HCEC 1CT (cell line): ENCODE results near the gene TMEM121B.
A peak's percentile ranks its signal among the peaks of the same experiment; 100 is the strongest.

Experiments used
- DNase-seq: peaks from one replicate; pipeline ENCODE4 v3.0.0-alpha.2; 2017

The TMEM121B gene

DNA sequence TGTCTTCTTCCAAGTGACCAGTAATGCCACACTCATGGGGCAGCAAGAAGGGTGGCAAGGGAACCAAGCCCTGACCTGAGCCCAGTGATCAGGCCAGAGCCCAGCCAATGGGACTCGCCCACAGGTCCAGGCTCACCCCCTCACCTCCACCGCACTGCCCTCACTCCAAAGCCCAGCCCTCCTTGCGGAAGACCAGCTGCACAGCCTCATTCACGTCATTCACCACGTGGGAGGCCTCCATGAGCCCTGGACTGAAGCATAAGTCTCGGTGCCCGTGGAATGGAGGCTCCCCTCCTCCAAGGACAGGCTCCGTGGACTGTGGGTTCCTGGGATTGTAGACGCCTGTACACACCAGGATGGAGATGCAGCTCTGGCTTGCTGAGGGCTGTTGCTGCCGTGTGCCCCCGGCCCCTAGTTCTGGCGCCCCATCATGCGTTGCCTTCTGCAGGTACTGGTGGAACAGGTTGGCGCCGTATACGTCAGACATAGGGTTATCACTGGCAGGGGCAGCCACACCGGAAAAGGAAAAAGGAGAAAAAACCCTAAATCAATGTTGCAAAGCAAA is 16.8 kb upstream of the TMEM121B start:
- DNase-seq: no peak

GRCh38 chr22:17137170-17137569 is 16.0 kb upstream of the TMEM121B start:
- DNase-seq: no peak

DNA sequence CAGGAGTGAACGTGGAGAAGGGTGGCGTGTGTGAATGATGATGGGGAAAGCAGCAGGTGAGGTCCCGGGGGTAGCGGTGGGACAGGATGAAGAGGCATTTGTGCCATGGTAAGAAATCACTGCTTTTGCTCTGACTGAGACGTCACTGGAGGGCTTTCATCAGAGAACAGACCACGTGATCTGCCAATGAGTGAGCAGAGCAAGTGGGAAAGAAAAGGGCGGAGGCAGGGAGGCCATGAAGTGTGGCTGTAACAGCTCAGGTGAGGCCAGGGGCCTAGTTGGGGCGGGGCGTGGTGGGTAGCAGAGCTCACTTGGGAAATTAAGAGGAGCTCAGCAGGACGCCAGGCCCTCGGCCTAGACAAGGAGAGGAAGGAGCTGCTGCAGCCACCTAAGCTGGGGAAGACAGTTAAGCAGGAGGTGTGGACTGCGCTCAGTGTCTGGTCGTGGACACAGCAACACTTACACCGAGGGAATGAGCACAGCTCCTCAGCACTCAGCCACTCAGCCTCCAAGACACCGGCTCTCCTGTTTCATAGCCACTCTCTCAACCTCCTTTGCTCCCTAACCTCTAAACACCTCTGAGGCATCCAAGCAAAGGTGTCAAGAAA is 14.1 kb upstream of the TMEM121B start:
- no peak for DNase-seq

DNA sequence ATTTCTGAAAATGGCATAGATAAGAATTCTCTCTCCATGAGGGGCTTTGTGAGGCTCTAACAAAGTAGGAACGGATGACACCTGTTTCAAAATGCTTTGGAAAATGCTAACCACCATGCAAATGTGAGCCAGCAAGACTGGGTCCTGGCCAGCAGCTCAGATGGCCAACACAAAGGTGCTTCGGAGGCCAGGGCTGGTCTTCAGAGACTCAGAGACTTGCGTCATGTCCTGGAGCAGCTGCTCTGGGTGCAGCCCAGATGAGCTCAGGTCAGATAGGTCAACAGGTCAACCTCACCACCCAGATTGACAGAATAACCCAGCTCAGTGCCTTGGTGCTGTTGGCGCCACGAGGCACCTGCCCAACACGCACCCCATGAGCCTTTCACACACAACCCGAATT is 12.0 kb upstream of the TMEM121B start:
- no peak for DNase-seq

GRCh38 chr22:17132112-17132511 is 11.0 kb upstream of the TMEM121B start:
- DNase-seq: no peak

DNA sequence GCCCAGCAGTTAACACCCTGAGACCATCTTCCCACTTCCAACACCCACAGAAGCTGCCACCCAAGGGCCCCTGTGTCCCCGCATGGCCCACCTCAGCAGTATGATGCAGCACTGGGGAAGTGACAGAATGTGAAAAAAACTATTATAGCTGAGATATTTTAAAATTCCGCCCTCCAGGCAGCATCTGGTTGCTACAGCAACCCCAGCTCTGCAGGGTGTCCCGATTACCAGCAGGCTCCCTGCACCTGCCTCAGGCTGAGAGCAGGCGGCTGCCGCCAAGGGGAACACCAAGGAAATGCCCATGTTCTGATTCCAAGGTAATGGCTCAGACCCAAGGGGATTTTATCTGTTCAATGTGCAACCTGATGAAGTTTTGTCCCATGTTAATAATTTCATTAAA is 10.5 kb upstream of the TMEM121B start:
- no peak for DNase-seq

- DNase-seq: peak; percentile 47
These were observed 9.0 kb upstream of the TMEM121B start for GRCh38 chr22:17130199-17130598.

DNA sequence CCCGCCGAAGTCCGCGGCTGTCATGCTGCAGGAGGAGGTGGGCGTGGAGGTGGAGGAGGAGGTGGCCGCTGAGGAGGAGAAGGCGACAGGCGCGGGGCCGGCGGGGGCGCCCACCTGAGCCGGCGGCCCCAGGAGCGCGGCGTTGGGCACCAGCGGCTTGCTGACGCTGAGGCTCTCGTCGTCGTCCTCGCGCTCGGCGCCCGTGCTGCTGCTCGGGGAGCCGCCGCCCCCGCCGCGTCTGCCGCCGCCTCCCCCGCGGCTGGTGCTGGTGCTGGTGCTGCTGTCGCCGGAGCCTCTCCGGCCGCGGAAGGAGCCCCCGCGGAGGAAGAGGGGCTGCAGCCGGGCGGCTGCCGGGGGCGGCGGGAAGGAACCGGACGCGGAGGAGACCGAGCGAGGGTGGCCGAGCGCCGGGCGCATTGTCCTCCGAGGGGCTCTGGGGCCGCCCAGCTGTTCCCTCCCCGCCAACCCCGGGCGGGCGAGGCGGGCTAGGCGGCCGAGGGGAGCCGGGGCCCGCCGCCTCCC is 388 bp downstream of the TMEM121B start:
- no peak for DNase-seq

DNA sequence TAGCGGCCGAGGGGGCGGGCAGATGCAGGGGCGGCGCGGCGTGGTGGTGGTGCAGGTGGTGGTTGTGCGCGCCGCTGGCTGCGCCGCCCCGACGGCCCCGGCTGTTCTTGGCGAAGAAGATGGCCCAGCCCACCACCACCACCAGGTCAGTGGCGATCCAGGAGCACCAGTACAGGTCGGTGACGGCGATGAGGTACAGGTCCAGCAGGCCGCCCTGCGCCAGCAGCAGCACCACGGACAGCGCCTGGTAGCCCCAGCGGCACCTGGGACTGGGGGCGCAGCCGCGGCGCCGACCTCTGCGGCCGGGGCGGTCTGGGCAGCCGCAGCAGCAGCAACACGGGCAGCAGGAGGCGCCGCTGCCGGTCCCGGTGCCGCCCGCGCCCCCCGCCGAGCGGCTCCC is 879 bp downstream of the TMEM121B start:
- DNase-seq: no peak

DNA sequence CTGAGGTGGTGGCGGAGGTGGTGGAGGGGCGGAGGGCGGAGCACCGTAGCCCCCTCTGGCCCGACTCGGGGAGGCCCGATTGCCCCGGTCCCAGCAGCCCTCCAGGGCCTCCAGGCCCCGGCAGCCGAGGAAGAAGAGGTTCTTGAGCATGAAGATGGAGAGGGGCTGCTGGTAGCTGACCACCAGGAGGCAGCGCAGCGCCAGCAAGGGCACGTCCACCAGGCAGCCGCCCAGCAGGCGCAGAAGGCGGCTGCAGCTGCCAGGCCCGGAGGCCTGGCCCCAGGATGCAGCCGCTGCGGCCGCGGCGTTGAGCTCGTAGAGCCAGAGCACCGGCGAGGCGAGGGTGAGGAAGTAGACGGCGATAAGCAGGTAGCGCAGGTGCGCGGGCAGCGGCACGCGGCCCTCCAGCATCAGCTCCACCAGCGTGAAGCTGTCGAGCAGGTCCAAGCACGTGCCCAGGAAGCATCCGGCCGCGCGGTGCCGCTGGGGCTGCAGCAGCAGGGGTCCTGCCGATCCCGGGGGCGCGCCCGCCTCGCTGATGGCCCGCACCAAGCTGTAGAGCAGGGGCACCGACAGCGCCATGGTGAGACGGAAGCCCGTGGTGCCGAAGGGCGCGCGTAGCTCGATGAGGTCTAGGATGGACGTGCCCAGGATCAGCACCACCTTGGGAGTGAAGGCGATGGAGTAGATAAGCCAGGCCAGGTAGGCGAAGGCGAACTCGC is 1.5 kb downstream of the TMEM121B start:
- DNase-seq: peak; percentile 13

DNA sequence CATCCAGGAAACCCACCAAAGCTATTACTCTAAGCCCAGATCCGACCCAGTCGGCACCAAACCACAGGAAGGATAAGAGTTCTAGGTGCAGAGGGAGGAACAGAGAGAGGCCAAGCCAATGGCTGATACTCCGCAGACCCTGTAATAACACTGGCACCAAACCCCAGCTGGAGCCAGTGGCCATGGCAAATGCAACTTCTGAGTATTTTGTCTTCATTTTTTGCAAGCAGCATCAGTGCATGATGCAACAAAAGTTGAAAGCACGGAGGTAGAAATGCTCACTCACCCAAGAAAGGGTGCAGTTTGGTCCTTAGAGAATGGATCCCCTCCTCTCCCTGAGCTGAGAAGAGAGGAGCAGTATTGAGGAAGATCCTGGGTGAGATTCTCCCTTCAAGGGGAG is 2.8 kb downstream of the TMEM121B start:
- DNase-seq: no peak

DNA sequence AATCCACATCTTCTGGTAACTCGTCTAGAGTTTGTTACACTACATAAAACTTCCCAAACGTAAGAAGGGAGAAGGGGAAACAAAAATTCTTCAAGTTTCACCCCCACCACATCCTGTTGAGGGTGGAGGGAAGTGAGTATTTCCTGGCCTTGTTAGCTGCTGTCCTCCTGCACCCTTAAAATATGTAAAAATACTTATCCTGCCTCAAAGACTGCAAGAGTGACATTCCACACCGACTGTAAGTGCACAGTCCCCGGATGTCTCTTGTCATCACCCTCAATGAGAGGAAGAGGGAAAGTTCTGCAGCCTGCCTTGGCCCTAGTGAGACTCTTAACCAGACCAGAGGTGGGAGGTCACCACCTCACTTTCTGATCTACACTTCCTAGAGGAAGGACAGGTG is 3.3 kb downstream of the TMEM121B start:
- DNase-seq: no peak

DNA sequence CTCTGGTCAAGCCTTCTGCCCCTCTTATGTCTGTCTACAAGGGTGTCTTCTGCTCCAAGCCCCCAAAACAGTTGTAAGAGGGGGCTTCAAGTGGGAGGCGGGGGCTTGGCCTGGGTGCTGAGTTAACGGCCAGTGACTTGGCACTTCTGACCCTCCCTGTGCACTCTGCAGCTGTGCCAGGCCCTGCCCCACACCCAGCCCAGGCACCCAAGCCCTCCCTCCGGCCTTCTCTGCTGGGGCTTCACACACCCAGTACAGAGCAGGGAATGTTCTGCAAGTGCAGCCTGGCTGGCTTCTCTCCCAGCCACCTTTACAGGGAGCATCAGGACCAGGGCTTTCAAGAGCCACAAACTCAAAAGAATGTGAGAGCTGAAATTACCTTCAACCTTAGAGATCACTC is 3.8 kb downstream of the TMEM121B start:
- no peak for DNase-seq

GRCh38 chr22:17116572-17117330 is 4.4 kb downstream of the TMEM121B start:
- DNase-seq: no peak

- no peak for DNase-seq
These were observed 5.1 kb downstream of the TMEM121B start for GRCh38 chr22:17115945-17116565.

- no peak for DNase-seq
These were observed 5.9 kb downstream of the TMEM121B start for GRCh38 chr22:17115236-17115635.

DNA sequence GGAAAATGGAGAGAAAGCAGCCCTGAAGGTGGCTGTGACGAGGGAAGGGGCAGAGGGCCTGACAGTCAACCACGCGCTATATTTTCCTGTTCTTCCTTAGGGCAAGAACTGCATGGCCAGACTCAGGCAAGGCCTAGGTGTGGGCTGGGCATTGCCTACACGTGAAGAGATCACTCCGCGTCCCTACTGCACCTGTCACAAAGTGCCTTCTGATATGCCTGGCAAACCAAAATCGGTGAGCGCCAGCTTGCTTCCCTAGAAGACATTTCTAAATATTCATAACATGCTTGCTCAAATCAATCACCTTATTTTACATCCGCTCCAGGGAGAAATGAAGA is 6.3 kb downstream of the TMEM121B start:
- DNase-seq: no peak

DNA sequence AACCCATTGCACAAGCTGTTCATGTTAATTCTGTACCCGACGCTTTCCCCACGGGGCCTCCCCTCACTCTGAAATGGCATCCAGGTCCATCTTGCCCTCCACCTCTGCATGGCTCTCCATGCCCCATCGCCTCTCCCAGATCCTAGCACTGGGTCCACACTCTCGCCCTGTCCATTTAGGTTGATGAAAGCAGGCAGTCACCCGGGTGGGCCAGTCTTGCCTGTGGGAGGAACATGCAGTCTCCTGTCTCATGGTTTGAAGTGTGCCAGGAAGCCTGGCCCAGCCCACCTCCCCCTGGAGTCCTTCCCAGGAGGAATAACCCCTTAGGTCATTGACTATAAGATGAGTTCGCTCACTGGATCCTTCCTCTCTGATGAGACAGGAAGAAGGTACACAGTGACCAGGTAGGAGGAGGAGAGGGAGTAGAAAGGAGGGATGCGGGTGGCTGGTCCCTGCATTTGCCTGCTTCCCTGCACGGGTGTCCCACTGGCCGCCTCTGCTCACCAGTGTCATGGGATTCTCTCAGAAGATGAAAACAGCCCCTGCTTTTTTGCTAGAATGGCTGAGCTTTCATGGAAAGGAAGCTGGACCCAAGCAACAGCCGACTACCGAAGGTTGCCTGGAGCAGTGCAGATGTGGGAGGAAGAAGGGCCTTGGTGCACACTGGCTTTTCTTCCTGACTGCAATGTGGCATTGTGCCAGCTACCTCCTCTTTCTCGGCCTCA is 6.8 kb downstream of the TMEM121B start:
- DNase-seq: no peak

- no peak for DNase-seq
These were observed 7.6 kb downstream of the TMEM121B start for GRCh38 chr22:17113600-17113999.

DNA sequence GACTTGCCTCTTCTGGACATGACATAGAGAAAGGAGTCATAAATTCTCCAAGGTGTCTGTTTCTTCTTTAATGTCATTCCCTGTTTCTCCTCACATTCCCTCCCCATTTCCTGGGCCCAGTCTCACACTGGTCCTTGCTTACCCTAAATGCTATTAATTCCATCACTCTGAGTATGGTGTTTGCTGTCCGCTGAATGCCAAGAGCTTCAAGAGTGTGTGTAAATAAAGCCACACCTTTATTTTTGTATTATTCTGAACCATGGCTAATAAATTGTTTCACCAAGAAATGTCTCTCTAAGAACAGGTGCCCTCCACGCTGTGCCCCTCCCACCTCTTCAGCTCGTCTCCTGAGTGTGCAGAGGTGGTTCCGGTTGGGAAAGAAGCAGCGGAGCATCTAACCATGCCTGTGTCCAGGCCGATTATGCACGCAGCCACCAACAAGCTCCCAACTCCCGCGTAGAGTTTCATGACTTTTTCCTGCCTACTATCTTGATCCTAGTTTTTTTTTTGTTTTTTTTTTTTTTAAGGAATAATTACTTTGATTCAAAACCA is 8.6 kb downstream of the TMEM121B start:
- no peak for DNase-seq

DNA sequence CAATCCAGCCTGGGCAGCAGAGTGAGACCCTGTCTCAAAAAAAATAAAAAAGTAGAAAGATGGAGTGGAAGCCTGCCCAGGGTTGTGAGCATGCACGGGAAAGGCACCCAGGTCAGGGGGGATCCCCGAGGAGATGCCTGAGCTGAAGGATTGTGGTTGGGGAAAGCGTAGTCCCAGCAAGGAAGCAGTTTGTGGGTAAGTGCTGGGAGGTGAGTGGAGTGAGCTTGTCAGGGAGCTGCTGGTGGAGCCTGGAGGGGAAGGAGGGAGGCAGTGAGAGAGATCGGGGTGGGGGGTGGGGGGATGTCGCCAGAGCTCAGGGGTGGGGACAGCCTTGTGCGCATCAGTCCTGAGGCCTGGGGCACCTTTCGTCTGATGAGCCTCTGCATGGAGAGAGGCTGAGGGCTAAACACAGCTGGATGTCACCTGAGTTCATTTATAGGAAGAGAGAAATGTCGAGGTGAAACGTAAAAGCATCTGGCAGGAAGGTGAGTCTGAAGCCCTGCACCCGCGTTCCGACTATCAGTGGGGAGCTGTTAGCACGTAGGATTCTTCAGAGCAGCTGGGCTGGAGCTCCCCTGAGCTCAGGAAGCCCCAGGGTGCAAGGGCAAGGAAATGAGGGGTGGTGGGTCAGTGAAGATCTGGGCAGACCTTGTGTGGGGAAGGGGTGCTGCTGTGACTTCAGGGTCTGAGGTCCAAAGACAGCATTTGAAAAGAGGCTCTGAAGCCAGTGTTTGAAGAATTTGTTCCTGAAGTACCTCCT is 10.2 kb downstream of the TMEM121B start:
- no peak for DNase-seq
